AG04449 (cell line): Measurements from ENCODE around the gene PTPN11.

Source experiments
- CTCF ChIA-PET: fragments of 350-600 bp; formaldehyde crosslinking; extraction: SDS; loops from one replicate; lab custom pipeline; 2021; ENCODE audit warnings: antibody characterized with exemption; lab: Yijun Ruan, JAX
- POLR2A ChIA-PET: fragments of 400-600, 350-600 bp; formaldehyde crosslinking; extraction: SDS; loops from one replicate; lab custom pipeline; 2020; ENCODE audit warnings: antibody characterized with exemption, inconsistent platforms; lab: Yijun Ruan, JAX
- DNase-seq: peaks from one replicate; pipeline ENCODE4 v3.0.0-alpha.2; 2010; ENCODE audit warnings: low read depth, low spot score
- H3K4me3 ChIP-seq: 2 replicates; pipeline ENCODE4 v1.5.1; 2011; ENCODE audit warnings: low read depth, mild to moderate bottlenecking, control low read depth, low read length
- TF ChIP-seq, protein P1 (sequence below): IDR thresholded peaks from one replicate; pipeline ENCODE4 v1.5.1; 2011; ENCODE audit warnings: mild to moderate bottlenecking, moderate library complexity, low read length, control low read depth, inconsistent platforms; ENCODE audit not compliant: insufficient read depth; ENCODE audit errors: missing control alignments

PTPN11 gene

GRCh38 chr12:112419297-112420133 is 768 bp downstream of the PTPN11 start:
- ChIA-PET POLR2A (no interaction called here), CTCF (interaction anchor here (2.4 kb wide), 1 partner anchor 8 kb away, joined by 10 read pairs; no protein-coding TSS in a partner anchor)
- peak; percentile 29 for DNase-seq
- TF ChIP-seq, protein P1, sequence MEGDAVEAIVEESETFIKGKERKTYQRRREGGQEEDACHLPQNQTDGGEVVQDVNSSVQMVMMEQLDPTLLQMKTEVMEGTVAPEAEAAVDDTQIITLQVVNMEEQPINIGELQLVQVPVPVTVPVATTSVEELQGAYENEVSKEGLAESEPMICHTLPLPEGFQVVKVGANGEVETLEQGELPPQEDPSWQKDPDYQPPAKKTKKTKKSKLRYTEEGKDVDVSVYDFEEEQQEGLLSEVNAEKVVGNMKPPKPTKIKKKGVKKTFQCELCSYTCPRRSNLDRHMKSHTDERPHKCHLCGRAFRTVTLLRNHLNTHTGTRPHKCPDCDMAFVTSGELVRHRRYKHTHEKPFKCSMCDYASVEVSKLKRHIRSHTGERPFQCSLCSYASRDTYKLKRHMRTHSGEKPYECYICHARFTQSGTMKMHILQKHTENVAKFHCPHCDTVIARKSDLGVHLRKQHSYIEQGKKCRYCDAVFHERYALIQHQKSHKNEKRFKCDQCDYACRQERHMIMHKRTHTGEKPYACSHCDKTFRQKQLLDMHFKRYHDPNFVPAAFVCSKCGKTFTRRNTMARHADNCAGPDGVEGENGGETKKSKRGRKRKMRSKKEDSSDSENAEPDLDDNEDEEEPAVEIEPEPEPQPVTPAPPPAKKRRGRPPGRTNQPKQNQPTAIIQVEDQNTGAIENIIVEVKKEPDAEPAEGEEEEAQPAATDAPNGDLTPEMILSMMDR: no peak
- H3K4me3 ChIP-seq: peak overlapping the region; percentile 94

- ChIA-PET CTCF (interaction anchor here (2.4 kb wide), 1 partner anchor 10 kb away, joined by 10 read pairs; no protein-coding TSS in a partner anchor), POLR2A (no interaction called here)
These were observed 2.0 kb downstream of the PTPN11 start for GRCh38 chr12:112420740-112421139.

GRCh38 chr12:112421363-112421762 is 2.6 kb downstream of the PTPN11 start:
- no peak overlapping the region for H3K4me3 ChIP-seq
- TF ChIP-seq, protein P1: no peak
- DNase-seq: no peak
- POLR2A ChIA-PET: no interaction called here
- CTCF ChIA-PET: interaction anchor here (2.4 kb wide), 1 partner anchor 10 kb away, joined by 10 read pairs; no protein-coding TSS in a partner anchor

More at GRCh38 chr12:112420740-112421139, 2.0 kb downstream of the PTPN11 start:
- DNase-seq: no peak
- H3K4me3 ChIP-seq: no peak overlapping the region
- TF ChIP-seq, protein P1: no peak

GRCh38 chr12:112422531-112422930 is 3.8 kb downstream of the PTPN11 start:
- H3K4me3 ChIP-seq: no peak overlapping the region
- POLR2A ChIA-PET: no interaction called here
- DNase-seq: no peak
- TF ChIP-seq, protein P1: no peak
- CTCF ChIA-PET: no interaction called here

DNA sequence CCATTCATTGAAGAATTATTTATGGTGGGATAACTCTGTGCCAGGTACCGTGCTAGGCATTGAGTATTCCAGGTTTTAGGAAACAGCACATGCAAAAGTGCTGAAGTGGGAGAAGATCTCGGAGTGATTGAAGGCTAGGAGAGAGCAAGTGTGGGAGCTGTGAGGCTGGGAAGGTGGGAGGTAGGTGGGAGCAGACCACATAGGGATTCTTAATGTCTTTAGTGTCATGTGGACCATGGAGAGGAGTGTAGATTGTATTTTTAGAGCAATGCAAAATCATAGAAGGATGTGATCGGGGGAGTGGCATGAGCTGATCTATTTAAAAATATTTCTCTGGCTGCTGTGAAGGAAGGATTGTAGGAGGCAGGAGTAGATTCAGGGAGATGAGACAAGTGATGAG is 5.4 kb downstream of the PTPN11 start:
- TF ChIP-seq, protein P1: no peak
- CTCF ChIA-PET: interaction anchor here (2.1 kb wide), 1 partner anchor 13 kb away, joined by 7 read pairs; no protein-coding TSS in a partner anchor
- no peak overlapping the region for H3K4me3 ChIP-seq
- no peak for DNase-seq
- POLR2A ChIA-PET: no interaction called here
